GM12891 (cell line): ENCODE results near the gene CPLX3.

Experiments used
- POLR2A ChIP-seq: IDR thresholded peaks from 2 replicates; pipeline ENCODE4 v1.6.1; 2011; ENCODE audit warnings: low read depth, low read length, control low read depth
- POLR2AphosphoS5 ChIP-seq: IDR thresholded peaks from 2 replicates; pipeline ENCODE4 v1.6.1; 2011; ENCODE audit warnings: low read depth, low read length, control low read depth
- SPI1 ChIP-seq: IDR thresholded peaks from 2 replicates; pipeline ENCODE4 v1.6.1; 2011; ENCODE audit warnings: low read depth, low read length, control low read depth
- TAF1 ChIP-seq: IDR thresholded peaks from 2 replicates; pipeline ENCODE4 v1.6.1; 2011; ENCODE audit warnings: low read depth, low read length, control low read depth

DNA sequence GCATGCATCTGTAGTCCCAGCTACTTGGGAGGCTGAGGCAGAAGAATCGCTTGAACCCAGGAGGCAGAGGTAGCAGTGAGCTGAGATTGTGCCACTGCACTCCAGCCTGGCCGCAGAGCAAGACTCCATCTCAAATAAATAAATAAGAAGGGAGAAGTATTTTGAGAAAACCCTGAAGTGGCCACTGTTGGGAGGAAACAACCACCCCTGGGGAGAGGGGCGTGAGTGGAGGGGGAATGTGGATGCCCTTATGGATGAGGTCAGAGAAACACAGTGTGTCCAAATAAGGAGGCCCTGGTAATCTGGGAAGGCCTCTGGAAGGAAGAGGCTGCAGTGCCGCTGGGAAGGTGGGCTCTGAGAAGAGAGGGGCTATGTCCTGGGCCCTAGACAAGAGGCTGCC, 4.2 kb upstream of the CPLX3 start:
- no peak for TF ChIP-seq POLR2A
- no peak for TF ChIP-seq SPI1
- no peak for TF ChIP-seq POLR2AphosphoS5
- no peak for TF ChIP-seq TAF1
